ENCODE results near the gene MBD5.
"Not testable (repeated sequence)": the region's sequence is repeated elsewhere in the genome, so short reads cannot be mapped to it uniquely, and the experiment has no call there.

The MBD5 gene

DNA sequence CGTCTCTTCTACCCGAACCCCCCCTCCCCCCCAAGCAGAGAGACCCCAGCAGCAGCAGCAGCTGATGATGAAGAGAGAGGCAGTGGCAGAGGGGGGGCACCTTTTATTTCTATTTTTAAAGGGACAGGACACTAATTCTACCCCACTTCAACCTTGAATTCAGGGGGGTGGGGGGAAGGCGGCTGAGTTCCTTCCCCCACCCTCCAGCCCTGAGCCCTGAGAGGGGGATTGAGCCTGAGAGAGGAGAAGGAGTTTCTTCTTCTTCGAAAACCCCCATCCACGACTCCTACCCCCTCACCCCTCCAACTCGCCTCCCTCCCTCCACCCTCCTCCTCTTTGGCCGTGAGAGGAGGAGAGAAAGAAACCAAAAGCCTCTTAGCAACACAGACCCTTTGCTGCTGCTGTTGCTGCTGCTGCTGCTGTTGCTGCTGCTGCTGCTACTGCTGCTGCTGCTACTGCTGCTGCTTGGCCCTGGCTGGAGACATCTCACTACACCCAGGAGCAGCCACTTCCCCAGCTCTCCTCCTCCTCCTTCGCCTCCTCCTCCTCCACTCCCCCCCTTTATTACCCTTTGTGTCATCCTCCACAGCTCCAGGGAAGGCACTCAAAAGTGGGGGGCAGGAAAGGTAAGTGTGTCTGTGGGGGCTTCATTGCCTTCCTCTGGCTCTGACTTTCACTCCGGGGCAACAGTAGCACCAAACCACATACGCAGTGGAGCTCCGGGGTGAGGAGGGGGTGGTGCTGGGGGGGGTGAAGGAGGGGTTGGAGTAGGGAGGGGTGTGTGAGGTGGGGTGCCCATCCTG lies at the start of gene MBD5:
TSS of gene MBD5 (plus strand) at position 33 of the 803 bp plus-strand sequence.
- H3K9ac ChIP-seq (ENCODE audit: low read depth, low read length), result peak within 1 kb of the TSS; percentile 93
- peaks cover 14% of the 10 kb centered on the region; the same call in 1 of the 2 replicates for H3K4me1 ChIP-seq (ENCODE audit: insufficient read depth, low read length)
- peak within 1 kb of the TSS; percentile 78 for H3K27ac ChIP-seq (ENCODE audit: low read length)
- H3K9me3 ChIP-seq (ENCODE audit: insufficient read depth, low read depth, low read length), result no peaks in the 10 kb centered on the region
- H3K36me3 ChIP-seq (ENCODE audit: insufficient read depth, low read depth, low read length), result 0 out of 2 replicates have a peak, but pooled peaks cover 4% of the 10 kb centered on the region
- peak within 1 kb of the TSS; percentile 93 for H3K4me3 ChIP-seq (ENCODE audit: low read length)
- H3K27me3 ChIP-seq (ENCODE audit: insufficient read depth, low read length), result no peaks in the 10 kb centered on the region

DNA sequence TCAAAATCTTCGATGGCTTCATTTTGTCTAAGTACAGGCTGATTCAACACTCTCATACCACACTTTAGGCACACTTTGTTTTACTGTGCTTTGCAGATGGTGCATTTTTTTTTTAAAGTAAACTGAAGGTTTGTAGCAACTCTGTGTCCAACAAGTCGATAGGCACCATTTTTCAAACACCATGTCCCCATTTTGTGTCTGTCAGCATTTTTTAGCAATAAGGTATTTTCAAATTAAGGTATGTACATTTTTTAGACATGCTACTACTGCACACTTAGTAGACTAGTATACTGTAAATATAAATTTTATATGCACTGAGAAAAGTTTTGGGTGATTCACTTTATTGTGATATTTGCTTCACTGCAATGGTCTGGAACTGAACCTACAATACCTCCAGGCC lies 44.8 kb upstream of the MBD5 start:
- peaks cover 19% of the 10 kb centered on the region for H3K36me3 ChIP-seq (ENCODE audit: insufficient read depth, low read depth, low read length)
- no peaks in the 10 kb centered on the region for H3K27me3 ChIP-seq (ENCODE audit: insufficient read depth, low read length)
- H3K4me3 ChIP-seq (ENCODE audit: low read length), result no peak overlapping the region
- no peak overlapping the region for H3K9ac ChIP-seq (ENCODE audit: low read depth, low read length)
- H3K27ac ChIP-seq (ENCODE audit: low read length), result no peak overlapping the region
- H3K9me3 ChIP-seq (ENCODE audit: insufficient read depth, low read depth, low read length), result no peaks in the 10 kb centered on the region
- H3K4me1 ChIP-seq (ENCODE audit: insufficient read depth, low read length), result 0 out of 2 replicates have a peak, but pooled peaks cover 6% of the 10 kb centered on the region

DNA sequence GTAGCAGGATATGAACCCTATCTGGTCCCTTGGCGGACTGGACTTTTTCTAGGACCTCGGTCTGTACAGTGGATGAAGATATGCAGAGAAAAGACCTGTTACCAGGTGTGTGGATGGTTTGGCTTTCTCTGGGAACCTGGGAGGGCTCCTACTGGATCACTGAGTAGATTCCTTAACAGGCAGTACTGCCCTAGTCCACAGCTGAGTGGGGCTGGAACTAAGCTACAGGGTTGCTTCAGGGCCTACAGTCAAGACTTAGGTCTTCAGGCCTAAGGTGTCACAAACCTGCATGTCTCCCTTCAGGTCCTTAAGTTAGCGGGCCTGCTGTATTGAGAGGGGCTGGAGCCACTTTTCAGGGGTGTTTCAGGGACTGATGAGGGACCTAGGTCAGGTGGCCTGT lies 43.2 kb upstream of the MBD5 start:
- 0 out of 2 replicates have a peak, but pooled peaks cover 6% of the 10 kb centered on the region for H3K4me1 ChIP-seq (ENCODE audit: insufficient read depth, low read length)
- no peaks in the 10 kb centered on the region for H3K27me3 ChIP-seq (ENCODE audit: insufficient read depth, low read length)
- H3K4me3 ChIP-seq (ENCODE audit: low read length), result no peak overlapping the region
- H3K9ac ChIP-seq (ENCODE audit: low read depth, low read length), result no peak overlapping the region
- peaks cover 11% of the 10 kb centered on the region for H3K36me3 ChIP-seq (ENCODE audit: insufficient read depth, low read depth, low read length)
- no peaks in the 10 kb centered on the region for H3K9me3 ChIP-seq (ENCODE audit: insufficient read depth, low read depth, low read length)
- no peak overlapping the region for H3K27ac ChIP-seq (ENCODE audit: low read length)

DNA sequence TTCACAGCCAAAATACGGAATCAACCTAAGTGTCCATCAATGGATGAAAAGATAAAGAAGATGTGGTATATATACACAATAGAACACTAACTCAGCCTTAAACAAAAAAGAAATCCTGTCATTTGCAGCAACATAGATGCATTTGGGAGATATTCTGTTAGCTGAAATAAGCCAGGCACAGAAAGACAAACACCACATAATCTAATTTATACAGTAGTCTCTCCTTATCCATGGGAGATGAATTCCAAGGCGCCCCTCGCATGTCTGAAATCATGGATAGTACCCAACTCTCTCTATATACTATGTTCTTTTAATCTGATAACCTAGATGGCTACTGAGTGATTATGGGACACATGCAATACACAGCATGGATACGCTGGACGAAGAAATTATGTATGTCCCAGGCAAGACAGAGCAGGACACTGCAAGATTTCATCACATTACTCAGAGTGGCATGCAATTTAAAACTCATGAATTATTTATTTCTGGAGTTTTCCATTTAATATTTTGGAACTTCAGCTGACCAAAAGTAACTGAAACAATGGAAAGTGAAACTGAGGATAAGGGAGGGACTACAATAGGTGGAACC lies 39.9 kb upstream of the MBD5 start:
- Histone ChIP-seq H3K4me3 (ENCODE audit: low read length) (no peak overlapping the region), H3K4me1 (ENCODE audit: insufficient read depth, low read length) (0 out of 2 replicates have a peak, but pooled peaks cover 6% of the 10 kb centered on the region), H3K9ac (ENCODE audit: low read depth, low read length) (no peak overlapping the region), H3K27me3 (ENCODE audit: insufficient read depth, low read length) (no peaks in the 10 kb centered on the region), H3K27ac (ENCODE audit: low read length) (no peak overlapping the region), H3K9me3 (ENCODE audit: insufficient read depth, low read depth, low read length) (no peaks in the 10 kb centered on the region), H3K36me3 (ENCODE audit: insufficient read depth, low read depth, low read length) (0 out of 2 replicates have a peak, but pooled peaks cover 5% of the 10 kb centered on the region)

DNA sequence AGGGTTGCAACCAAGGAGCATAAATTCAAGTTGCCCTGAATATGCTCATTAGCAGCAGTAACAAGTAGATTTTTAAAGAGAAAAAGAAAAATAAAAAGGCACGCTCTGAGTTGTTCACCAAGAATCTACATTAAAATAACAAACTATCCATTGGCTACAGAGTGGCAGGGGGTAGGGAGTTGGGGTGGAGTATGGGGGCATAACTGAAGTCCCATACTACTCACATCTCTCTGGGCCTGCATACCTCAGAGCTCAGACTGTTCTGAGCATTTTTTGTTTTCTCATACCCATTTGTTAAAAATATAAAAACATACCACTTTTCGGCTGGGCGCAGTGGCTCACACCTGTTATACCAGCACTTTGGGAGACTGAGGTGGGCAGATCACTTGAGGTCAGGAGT lies 31.8 kb upstream of the MBD5 start:
- Histone ChIP-seq H3K4me1 (ENCODE audit: insufficient read depth, low read length) (peaks cover 9% of the 10 kb centered on the region), H3K9me3 (ENCODE audit: insufficient read depth, low read depth, low read length) (no peaks in the 10 kb centered on the region), H3K27ac (ENCODE audit: low read length) (no peak overlapping the region), H3K4me3 (ENCODE audit: low read length) (no peak overlapping the region; the same call in 1 of the 2 replicates), H3K36me3 (ENCODE audit: insufficient read depth, low read depth, low read length) (no peaks in the 10 kb centered on the region), H3K9ac (ENCODE audit: low read depth, low read length) (no peak overlapping the region), H3K27me3 (ENCODE audit: insufficient read depth, low read length) (no peaks in the 10 kb centered on the region)

DNA sequence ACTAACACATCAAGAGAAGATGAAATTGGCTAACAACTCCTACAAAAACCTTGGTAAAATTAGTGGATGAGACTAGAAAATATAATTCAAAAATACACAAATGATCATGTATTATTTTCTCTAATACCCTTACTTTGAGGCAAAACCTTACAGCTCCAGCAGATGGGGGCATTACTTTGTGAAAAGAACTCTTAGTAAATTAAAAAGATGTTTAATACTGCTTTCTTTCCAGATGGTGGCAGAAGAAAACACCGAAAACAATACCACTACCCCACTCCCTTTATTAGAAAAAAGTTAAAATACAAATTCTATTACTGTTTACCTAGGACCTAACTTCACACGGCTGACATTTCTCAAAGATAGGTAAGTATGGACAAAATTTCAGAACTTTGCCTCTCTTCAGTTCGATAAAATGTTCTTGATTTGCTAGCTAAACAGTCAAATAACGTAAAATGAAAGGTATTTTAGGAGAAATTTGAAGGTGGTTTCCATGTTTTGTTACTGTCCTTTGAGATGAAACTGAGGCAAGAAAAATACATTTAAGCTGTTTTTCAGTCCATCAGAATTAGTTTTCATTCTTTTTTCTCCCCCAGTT lies 31.0 kb upstream of the MBD5 start:
- H3K4me1 ChIP-seq (ENCODE audit: insufficient read depth, low read length), result peaks cover 9% of the 10 kb centered on the region
- peaks cover under 1% of the 10 kb centered on the region; the same call in 1 of the 2 replicates for H3K36me3 ChIP-seq (ENCODE audit: insufficient read depth, low read depth, low read length)
- no peak overlapping the region for H3K27ac ChIP-seq (ENCODE audit: low read length)
- peaks cover under 1% of the 10 kb centered on the region; the same call in 1 of the 2 replicates for H3K9me3 ChIP-seq (ENCODE audit: insufficient read depth, low read depth, low read length)
- H3K9ac ChIP-seq (ENCODE audit: low read depth, low read length), result no peak overlapping the region
- H3K27me3 ChIP-seq (ENCODE audit: insufficient read depth, low read length), result no peaks in the 10 kb centered on the region
- H3K4me3 ChIP-seq (ENCODE audit: low read length), result no peak overlapping the region; the same call in 1 of the 2 replicates

DNA sequence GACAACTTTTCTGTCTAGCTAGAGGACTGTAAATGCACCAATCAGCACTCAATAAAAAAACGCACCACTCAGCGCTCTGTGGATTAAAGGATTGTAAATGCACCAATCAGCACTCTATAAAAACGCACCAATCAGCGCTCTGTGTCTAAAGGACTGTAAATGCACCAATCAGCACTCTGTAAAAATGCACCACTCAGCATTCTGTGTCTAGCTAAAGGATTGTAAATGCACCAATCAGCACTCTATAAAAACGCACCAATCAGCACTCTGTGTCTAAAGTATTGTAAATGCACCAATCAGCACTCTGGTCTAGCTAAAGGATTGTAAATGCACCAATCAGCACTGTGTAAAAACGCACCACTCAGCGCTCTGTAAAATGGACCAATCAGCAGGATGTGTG lies 25.9 kb upstream of the MBD5 start:
- not testable (repeated sequence) for H3K4me3 ChIP-seq (ENCODE audit: low read length); H3K27ac ChIP-seq (ENCODE audit: low read length); H3K27me3 ChIP-seq (ENCODE audit: insufficient read depth, low read length); H3K4me1 ChIP-seq (ENCODE audit: insufficient read depth, low read length); H3K9ac ChIP-seq (ENCODE audit: low read depth, low read length)
- H3K36me3 ChIP-seq (ENCODE audit: insufficient read depth, low read depth, low read length), result peaks cover 15% of the 10 kb centered on the region; the same call in 1 of the 2 replicates
- H3K9me3 ChIP-seq (ENCODE audit: insufficient read depth, low read depth, low read length), result peaks cover 20% of the 10 kb centered on the region; the same call in 1 of the 2 replicates

DNA sequence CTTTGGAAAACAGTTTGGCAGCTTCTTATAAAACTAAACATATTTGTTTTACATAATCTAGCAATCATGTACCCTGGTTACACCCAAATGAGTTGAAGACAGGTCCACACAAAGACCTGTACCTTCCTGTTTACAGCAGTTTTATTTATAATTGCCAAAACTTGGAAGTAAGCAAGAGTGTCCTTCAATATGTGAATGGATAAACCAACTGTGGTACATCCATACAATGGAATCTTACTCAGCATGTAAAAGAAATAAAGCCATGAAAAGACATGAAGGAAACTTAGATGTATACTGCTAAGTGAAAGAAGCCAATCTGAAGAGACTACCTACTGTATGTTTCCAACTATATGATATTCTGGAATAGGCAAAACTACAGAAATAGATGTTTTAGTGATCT lies 24.1 kb upstream of the MBD5 start:
- Histone ChIP-seq H3K9me3 (ENCODE audit: insufficient read depth, low read depth, low read length) (peaks cover 20% of the 10 kb centered on the region; the same call in 1 of the 2 replicates), H3K4me3 (ENCODE audit: low read length) (no peak overlapping the region), H3K4me1 (ENCODE audit: insufficient read depth, low read length) (peaks cover 15% of the 10 kb centered on the region), H3K36me3 (ENCODE audit: insufficient read depth, low read depth, low read length) (peaks cover 15% of the 10 kb centered on the region; the same call in 1 of the 2 replicates), H3K27ac (ENCODE audit: low read length) (no peak overlapping the region), H3K9ac (ENCODE audit: low read depth, low read length) (no peak overlapping the region), H3K27me3 (ENCODE audit: insufficient read depth, low read length) (no peaks in the 10 kb centered on the region)

DNA sequence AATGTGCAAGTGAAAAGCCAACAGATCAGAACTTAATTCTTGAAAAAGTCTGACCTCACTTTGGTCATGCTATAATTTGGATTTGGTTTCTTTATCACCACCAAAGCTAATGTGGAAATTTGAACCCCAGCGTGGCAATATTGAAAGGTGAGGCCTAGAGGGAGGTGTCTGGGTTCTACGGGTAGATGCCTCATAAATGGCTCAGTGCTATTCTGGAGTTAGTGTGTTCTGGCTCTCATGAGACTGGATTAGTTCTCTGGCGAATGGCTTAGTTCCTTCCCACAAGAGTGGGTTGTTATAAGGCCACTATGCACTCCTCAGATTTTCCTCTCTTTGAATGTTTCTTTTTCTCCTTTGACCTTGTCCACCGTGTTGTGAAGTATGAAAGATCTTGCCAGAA lies 22.7 kb upstream of the MBD5 start:
- Histone ChIP-seq H3K27ac (ENCODE audit: low read length) (no peak overlapping the region), H3K4me3 (ENCODE audit: low read length) (no peak overlapping the region), H3K9me3 (ENCODE audit: insufficient read depth, low read depth, low read length) (peaks cover 20% of the 10 kb centered on the region; the same call in 1 of the 2 replicates), H3K4me1 (ENCODE audit: insufficient read depth, low read length) (peaks cover 16% of the 10 kb centered on the region), H3K27me3 (ENCODE audit: insufficient read depth, low read length) (no peaks in the 10 kb centered on the region), H3K36me3 (ENCODE audit: insufficient read depth, low read depth, low read length) (peaks cover 15% of the 10 kb centered on the region; the same call in 1 of the 2 replicates), H3K9ac (ENCODE audit: low read depth, low read length) (no peak overlapping the region)

DNA sequence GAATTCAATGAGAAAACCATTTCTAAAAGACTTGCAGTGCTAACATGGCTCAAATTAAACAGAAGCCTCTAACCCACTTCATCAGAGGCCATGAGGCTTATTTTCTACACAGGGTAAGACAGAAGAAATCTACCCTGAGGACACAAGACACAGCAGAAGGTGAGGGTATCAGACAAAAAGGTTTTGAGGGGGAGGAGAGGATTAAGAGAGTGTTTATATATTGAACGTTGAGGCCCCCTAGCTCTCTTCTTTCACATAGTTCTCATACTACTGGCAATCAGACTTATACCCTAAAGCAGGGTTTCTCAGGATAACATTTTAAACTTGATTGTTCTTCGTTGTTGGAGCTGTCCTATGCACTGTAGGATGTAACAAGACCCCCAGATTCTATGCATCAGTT lies 21.8 kb upstream of the MBD5 start:
- no peak overlapping the region for H3K27ac ChIP-seq (ENCODE audit: low read length)
- H3K9me3 ChIP-seq (ENCODE audit: insufficient read depth, low read depth, low read length), result peaks cover 20% of the 10 kb centered on the region; the same call in 1 of the 2 replicates

DNA sequence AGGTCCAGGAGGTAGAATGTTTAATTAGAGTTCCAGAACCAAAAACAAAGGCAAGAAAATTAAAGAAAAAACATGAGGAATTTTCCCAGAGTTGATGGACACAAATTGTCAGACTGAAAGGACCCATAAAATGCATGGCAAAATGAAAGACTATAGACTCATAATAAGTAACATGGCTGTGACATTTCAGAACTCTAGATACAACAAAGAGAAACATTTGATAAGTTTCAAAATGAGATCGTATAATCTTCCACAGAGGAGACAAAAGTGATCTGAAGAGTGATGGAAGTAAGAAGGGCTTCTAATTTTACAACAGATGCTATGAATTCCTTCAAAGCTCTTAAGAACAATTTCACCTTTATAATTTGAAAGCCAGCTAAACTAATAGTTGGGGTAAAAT lies 20.8 kb upstream of the MBD5 start:
- no peaks in the 10 kb centered on the region for H3K27me3 ChIP-seq (ENCODE audit: insufficient read depth, low read length)
- peaks cover 16% of the 10 kb centered on the region for H3K4me1 ChIP-seq (ENCODE audit: insufficient read depth, low read length)
- peaks cover 13% of the 10 kb centered on the region; the same call in 1 of the 2 replicates for H3K36me3 ChIP-seq (ENCODE audit: insufficient read depth, low read depth, low read length)
- no peak overlapping the region for H3K27ac ChIP-seq (ENCODE audit: low read length)
- peaks cover 17% of the 10 kb centered on the region; the same call in 1 of the 2 replicates for H3K9me3 ChIP-seq (ENCODE audit: insufficient read depth, low read depth, low read length)
- no peak overlapping the region for H3K9ac ChIP-seq (ENCODE audit: low read depth, low read length)
- H3K4me3 ChIP-seq (ENCODE audit: low read length), result no peak overlapping the region

More for the DNA sequence above, 21.8 kb upstream of the MBD5 start:
- Histone ChIP-seq H3K4me3 (ENCODE audit: low read length) (no peak overlapping the region), H3K9ac (ENCODE audit: low read depth, low read length) (no peak overlapping the region), H3K27me3 (ENCODE audit: insufficient read depth, low read length) (no peaks in the 10 kb centered on the region), H3K36me3 (ENCODE audit: insufficient read depth, low read depth, low read length) (peaks cover 15% of the 10 kb centered on the region; the same call in 1 of the 2 replicates), H3K4me1 (ENCODE audit: insufficient read depth, low read length) (peaks cover 16% of the 10 kb centered on the region)

Data from iPS-20b (cell line).